IMR-90 (cell line): ENCODE results near the gene AMPD1. TPM values are rescaled to one million over a fixed set of nuclear protein-coding genes. Genes with fewer than 3 reads are reported as not detected.

Experiments
- ATAC-seq: fragments of 200-7000 bp; cut with Tn5 transposase; 2 replicates; pipeline ENCODE4 v1.9.1; 2020; ENCODE audit warnings: low read depth, mild to moderate bottlenecking, moderate library complexity
- BruUV-seq: library from RNA; stranded (reverse); fragments of 400-500 nt; replicated peaks from 2 replicates; lab custom pipeline; 2021; lab: Mats Ljungman, UMichigan
- CTCF ChIA-PET: fragments of 300-600 bp; formaldehyde crosslinking; extraction: SDS; loops from one replicate; lab custom pipeline; 2021; ENCODE audit warnings: antibody characterized with exemption; lab: Yijun Ruan, JAX
- POLR2A ChIA-PET: fragments of 300-600 bp; sonication (Branson Sonifier 250); formaldehyde crosslinking; loops from one replicate; lab custom pipeline; 2022; ENCODE audit warnings: antibody characterized with exemption; ENCODE audit not compliant: unreplicated experiment; lab: Charles Lee
- DNase-seq: peaks from one replicate; pipeline ENCODE4 v3.0.0; 2013
- H2AFZ ChIP-seq: replicated peaks from 2 replicates; pipeline ENCODE3; 2013; ENCODE audit warnings: low read length, mild to moderate bottlenecking; ENCODE audit not compliant: poor library complexity
- H2AK5ac ChIP-seq: 2 replicates; pipeline ENCODE4 v1.6.1; 2013; ENCODE audit warnings: low read depth, low read length, inconsistent platforms
- H2AK9ac ChIP-seq: replicated peaks from 2 replicates; pipeline ENCODE3; 2013; ENCODE audit warnings: mild to moderate bottlenecking, low read depth, low read length, moderate library complexity; ENCODE audit not compliant: poor library complexity
- H2BK120ac ChIP-seq: 2 replicates; pipeline ENCODE4 v1.6.1; 2013; ENCODE audit warnings: low read depth, low read length, inconsistent platforms
- H2BK15ac ChIP-seq: 3 replicates; pipeline ENCODE4 v1.6.1; 2013; ENCODE audit warnings: low read depth, low read length, inconsistent platforms
- H2BK20ac ChIP-seq: 2 replicates; pipeline ENCODE4 v1.6.1; 2013; ENCODE audit warnings: low read depth, mild to moderate bottlenecking, inconsistent platforms, low read length, moderate library complexity
- H2BK5ac ChIP-seq: 2 replicates; pipeline ENCODE4 v1.6.1; 2013; ENCODE audit warnings: mild to moderate bottlenecking, low read depth, low read length, inconsistent platforms; ENCODE audit not compliant: poor library complexity, severe bottlenecking
- H3K14ac ChIP-seq: replicated peaks from 2 replicates; pipeline ENCODE4 v1.6.1; 2013; ENCODE audit warnings: low read depth, low read length, inconsistent platforms
- H3K18ac ChIP-seq: 2 replicates; pipeline ENCODE4 v1.6.1; 2013; ENCODE audit warnings: low read depth, low read length, control low read depth
- H3K23ac ChIP-seq: 2 replicates; pipeline ENCODE4 v1.6.1; 2013; ENCODE audit warnings: low read depth, low read length, inconsistent platforms
- H3K27ac ChIP-seq: 2 replicates; pipeline ENCODE4 v1.5.1; 2013; ENCODE audit warnings: mild to moderate bottlenecking, control low read depth, low read length; ENCODE audit not compliant: insufficient read depth
- H3K27me3 ChIP-seq: 2 replicates; pipeline ENCODE4 v1.6.1; 2013; ENCODE audit warnings: low read length; ENCODE audit not compliant: control insufficient read depth, insufficient read depth
- H3K36me3 ChIP-seq: 2 replicates; pipeline ENCODE4 v1.6.1; 2013; ENCODE audit warnings: low read length, mixed read lengths; ENCODE audit not compliant: control insufficient read depth, insufficient read depth
- H3K4ac ChIP-seq: 2 replicates; pipeline ENCODE4 v1.6.1; 2013; ENCODE audit warnings: low read depth, low read length, inconsistent platforms
- H3K4me1 ChIP-seq: 2 replicates; pipeline ENCODE4 v1.6.1; 2013; ENCODE audit warnings: low read length, mixed read lengths; ENCODE audit not compliant: control insufficient read depth, insufficient read depth
- H3K4me2 ChIP-seq: 2 replicates; pipeline ENCODE4 v1.6.1; 2013; ENCODE audit warnings: low read depth, mild to moderate bottlenecking, control low read depth, low read length, moderate library complexity
- H3K4me3 ChIP-seq: 2 replicates; pipeline ENCODE4 v1.5.1; 2013; ENCODE audit warnings: low read depth, mild to moderate bottlenecking, control low read depth, low read length, moderate library complexity; ENCODE audit not compliant: insufficient read depth
- H3K56ac ChIP-seq: 2 replicates; pipeline ENCODE4 v1.6.1; 2013; ENCODE audit warnings: low read length, inconsistent platforms; ENCODE audit not compliant: insufficient read depth; ENCODE audit errors: extremely low read depth
- H3K79me1 ChIP-seq, 2 experiments: 2 replicates each; pipeline ENCODE4 v1.6.1; 2013; ENCODE audit warnings: low read length in 2 of 2, inconsistent platforms in 1 of 2, low read depth in 1 of 2
- H3K9ac ChIP-seq: 2 replicates; pipeline ENCODE4 v1.6.1; 2013; ENCODE audit warnings: low read depth, low read length, control low read depth
- H3K9me1 ChIP-seq: 2 replicates; pipeline ENCODE4 v1.6.1; 2013; ENCODE audit warnings: low read length, inconsistent platforms; ENCODE audit not compliant: insufficient read depth
- H3K9me3 ChIP-seq: 2 replicates; pipeline ENCODE4 v1.6.1; 2013; ENCODE audit warnings: low read length; ENCODE audit not compliant: control insufficient read depth, insufficient read depth
- H4K20me1 ChIP-seq: 2 replicates; pipeline ENCODE4 v1.6.1; 2013; ENCODE audit warnings: low read length, inconsistent platforms; ENCODE audit not compliant: insufficient read depth
- H4K5ac ChIP-seq: 2 replicates; pipeline ENCODE4 v1.6.1; 2013; ENCODE audit warnings: mild to moderate bottlenecking, low read depth, low read length, control low read depth
- H4K8ac ChIP-seq, 2 experiments: 2 replicates each; pipeline ENCODE4 v1.6.1; 2013; ENCODE audit warnings: low read depth in 2 of 2, low read length in 2 of 2, control low read depth in 1 of 2, inconsistent platforms in 1 of 2
- H4K91ac ChIP-seq: 2 replicates; pipeline ENCODE4 v1.6.1; 2013; ENCODE audit warnings: low read depth, low read length, inconsistent platforms; ENCODE audit not compliant: insufficient read depth
- BHLHE40 ChIP-seq: fragments of 150-350 bp; IDR thresholded peaks from 2 replicates; pipeline ENCODE4 v1.6.1; 2016; ENCODE audit warnings: mild to moderate bottlenecking, low read depth, low read length
- CEBPB ChIP-seq: IDR thresholded peaks from 2 replicates; pipeline ENCODE4 v1.6.1; 2012; ENCODE audit warnings: low read depth, low read length, improper control_type of control experiment
- CHD1 ChIP-seq: IDR thresholded peaks from 2 replicates; pipeline ENCODE4 v1.6.1; 2012; ENCODE audit warnings: low read depth, low read length, improper control_type of control experiment
- CTCF ChIP-seq: conservative IDR thresholded peaks from 2 replicates; pipeline ENCODE4 v1.5.1; 2012; ENCODE audit warnings: mild to moderate bottlenecking, low read depth, low read length, improper control_type of control experiment
- ELK1 ChIP-seq: fragments of 150-350 bp; IDR thresholded peaks from 2 replicates; pipeline ENCODE4 v1.6.1; 2016; ENCODE audit warnings: low read depth, mild to moderate bottlenecking, low read length, moderate library complexity, borderline replicate concordance
- FOS ChIP-seq: fragments of 150-350 bp; IDR thresholded peaks from 2 replicates; pipeline ENCODE4 v1.6.1; 2016; ENCODE audit warnings: low read depth, low read length
- MAFK ChIP-seq: IDR thresholded peaks from 2 replicates; pipeline ENCODE4 v1.6.1; 2012; ENCODE audit warnings: low read depth, low read length, improper control_type of control experiment
- MAZ ChIP-seq: IDR thresholded peaks from 2 replicates; pipeline ENCODE4 v1.6.1; 2012; ENCODE audit warnings: low read depth, mild to moderate bottlenecking, low read length, improper control_type of control experiment, moderate library complexity, borderline replicate concordance
- MXI1 ChIP-seq: IDR thresholded peaks from 2 replicates; pipeline ENCODE4 v1.6.1; 2012; ENCODE audit warnings: low read depth, mild to moderate bottlenecking, low read length, moderate library complexity, borderline replicate concordance
- NFE2L2 ChIP-seq: fragments of 150-350 bp; IDR thresholded peaks from 2 replicates; pipeline ENCODE4 v1.6.1; 2016; ENCODE audit warnings: low read depth, mild to moderate bottlenecking, low read length
- POLR2A ChIP-seq: IDR thresholded peaks from 2 replicates; pipeline ENCODE4 v1.6.1; 2012; ENCODE audit warnings: mild to moderate bottlenecking, low read depth, low read length
- RAD21 ChIP-seq: IDR thresholded peaks from 2 replicates; pipeline ENCODE4 v1.6.1; 2012; ENCODE audit warnings: low read length, improper control_type of control experiment
- RCOR1 ChIP-seq: IDR thresholded peaks from 2 replicates; pipeline ENCODE4 v1.6.1; 2012; ENCODE audit warnings: mild to moderate bottlenecking, low read length, improper control_type of control experiment; ENCODE audit not compliant: insufficient replicate concordance
- RFX5 ChIP-seq: IDR thresholded peaks from 2 replicates; pipeline ENCODE4 v1.8.0; 2012; ENCODE audit warnings: low read depth, mild to moderate bottlenecking, low read length, moderate library complexity
- SMC3 ChIP-seq: fragments of 150-350 bp; IDR thresholded peaks from 2 replicates; pipeline ENCODE4 v1.6.1; 2016; ENCODE audit warnings: low read depth, mild to moderate bottlenecking, antibody characterized with exemption, low read length, moderate library complexity
- USF2 ChIP-seq: fragments of 150-350 bp; IDR thresholded peaks from 2 replicates; pipeline ENCODE4 v1.6.1; 2017; ENCODE audit warnings: mild to moderate bottlenecking, antibody characterized with exemption, low read length, low read depth
- WGBS, 2 experiments: methylation state at CpG; one replicate each; pipeline versions ENCODE4 v1.1.5 to v1.1.7; 2013; ENCODE audit warnings: missing lambda C conversion rate in 2 of 2; ENCODE audit not compliant: insufficient read length in 1 of 2; ENCODE audit errors: extremely low coverage in 2 of 2; 5-methylcytosine and 5-hydroxymethylcytosine counted together
- dilution Hi-C: fragments of 300-500 bp; cut with HindIII; formaldehyde crosslinking; loops from one replicate; pipeline ENCODE4 v1.14.3; 2018; ENCODE audit warnings: low sequenced_read_pairs; ENCODE audit not compliant: unreplicated experiment
- in situ Hi-C: fragments of 300-500 bp; cut with MboI; formaldehyde crosslinking; loops from 3 replicates; pipeline ENCODE4 v1.14.3; 2019; ENCODE audit warnings: low sequenced_read_pairs, inconsistent platforms, mixed read lengths
- intact Hi-C: fragments of 100-400 bp; cut with micrococcal nuclease; formaldehyde crosslinking; loops from 2 replicates; pipeline ENCODE4 v1.10.0; 2022
- polyA plus RNA-seq, 3 experiments: library from polyadenylated mRNA; depleted of rRNA; stranded (reverse); fragments of >200 nt; gene quantifications; 2 replicates each; pipeline ENCODE4 v1.2.3, GENCODE V29; 2012; ENCODE audit warnings: low replicate concordance in 1 of 3
- total RNA-seq: library from RNA; depleted of rRNA; stranded (reverse); fragments of >200 nt; gene quantifications from 2 replicates; pipeline ENCODE4 v1.2.3, GENCODE V29; 2012

AMPD1 gene
- total and polyA plus RNA-seq, 2 of the 4 experiments (the other 2 are of a cell fraction) = not detected

GRCh38 chr1:114691061-114691460 lies 4.3 kb downstream of the AMPD1 start:
- Histone ChIP-seq H4K5ac (no peak overlapping the region), H3K23ac (no peak overlapping the region), H2BK120ac (no peak overlapping the region), H3K4me3 (no peak overlapping the region), H3K18ac (no peak overlapping the region), H3K27me3 (peaks cover 14% of the 10 kb centered on the region), H3K56ac (no peak overlapping the region), H3K9me1 (no peaks in the 10 kb centered on the region), H4K20me1 (no peaks in the 10 kb centered on the region), H2BK15ac (no peak overlapping the region), H3K9ac (no peak overlapping the region), H3K27ac (no peak overlapping the region), H3K9me3 (no peaks in the 10 kb centered on the region), H2AK5ac (no peak overlapping the region), H2AK9ac (no peak overlapping the region), H2AFZ (no peak overlapping the region), H3K4ac (no peak overlapping the region), H3K79me1 (no peaks in the 10 kb centered on the region), H3K14ac (no peak overlapping the region), H4K8ac (no peak overlapping the region), H3K4me2 (no peak overlapping the region), H3K36me3 (no peaks in the 10 kb centered on the region), H3K4me1 (no peaks in the 10 kb centered on the region), H2BK20ac (no peak overlapping the region), H4K91ac (no peak overlapping the region), H2BK5ac (no peak overlapping the region)
- BruUV-seq = no TSS peak
- ATAC-seq = no peak
- in situ Hi-C loops = no loop called here
- ChIA-PET POLR2A (no interaction called here), CTCF (no interaction called here)
- no CpG with 5 or more reads among the region's 2 CpGs for WGBS, 2 experiments
- DNase-seq = no peak
- TF ChIP-seq NFE2L2 = no peak
- no peak for TF ChIP-seq FOS
- no peak for TF ChIP-seq CHD1
- TF ChIP-seq CTCF = no peak
- TF ChIP-seq POLR2A = no peak
- TF ChIP-seq MAFK = no peak
- no peak for TF ChIP-seq BHLHE40
- no peak for TF ChIP-seq USF2
- TF ChIP-seq RCOR1 = no peak
- TF ChIP-seq CEBPB = no peak
- TF ChIP-seq RAD21 = no peak
- no peak for TF ChIP-seq SMC3
- TF ChIP-seq ELK1 = no peak
- TF ChIP-seq MAZ = no peak
- TF ChIP-seq MXI1 = no peak
- no peak for TF ChIP-seq RFX5
- intact Hi-C loops = no loop called here
- dilution Hi-C loops = no loop called here
